ENCODE data around the gene TOX3. TPM values are rescaled to one million over a fixed set of nuclear protein-coding genes. Genes with fewer than 3 reads are reported as not detected.

The TOX3 gene
- total RNA-seq, 4 donors from 2014 or later: 1.7 TPM; not detected in 3

DNA sequence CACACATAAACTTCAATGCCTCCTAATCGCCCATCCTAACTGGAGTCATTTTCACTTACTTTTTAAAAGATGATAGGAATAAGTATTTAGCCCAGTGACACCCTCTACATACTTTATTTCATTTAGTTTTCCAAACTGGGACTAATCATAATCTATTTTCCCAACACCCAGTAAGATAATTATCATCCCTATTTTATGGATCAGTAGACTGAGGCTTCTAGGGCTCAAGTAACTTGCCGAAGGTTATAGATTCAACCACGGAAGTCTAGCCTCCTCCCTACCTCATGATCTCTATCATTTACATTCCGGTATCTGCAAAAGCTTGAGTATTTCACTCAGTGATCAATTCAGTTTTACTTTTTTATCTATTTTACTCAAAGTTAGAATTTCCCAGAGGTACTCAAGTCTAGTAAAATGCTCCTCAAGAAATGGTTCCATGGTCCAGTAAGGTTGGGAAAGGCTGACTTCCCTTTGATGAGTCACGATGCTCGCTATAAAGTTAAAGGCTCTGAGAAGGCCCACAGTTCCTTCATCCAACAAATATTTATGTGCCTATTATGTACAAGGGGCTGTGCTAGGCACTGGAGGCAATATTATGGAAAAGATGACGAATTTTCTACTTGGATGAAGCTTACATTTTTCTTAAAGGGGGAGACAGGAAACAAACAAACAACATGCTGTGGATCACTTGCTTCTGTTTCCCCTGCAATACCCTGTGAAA, 75.1 kb downstream of the TOX3 start:
- Histone ChIP-seq H3K9me3 (no peaks in the 10 kb centered on the region), H3K4me1 (no peaks in the 10 kb centered on the region), H3K27me3 (no peaks in the 10 kb centered on the region), H3K4me3 (no peak overlapping the region), H3K27ac (no peak overlapping the region), H3K36me3 (no peaks in the 10 kb centered on the region)
- 77 to 78% methylated on average over 7 of the region's 7 CpGs for WGBS, 2 donors
- DNase-seq (ENCODE audit: low spot score in 2 of 2): no peak
- no peak for TF ChIP-seq POLR2A (IDR thresholded peaks at IDR 0.05)
- TF ChIP-seq EP300 (IDR thresholded peaks at IDR 0.05): no peak
- TF ChIP-seq, protein P1, sequence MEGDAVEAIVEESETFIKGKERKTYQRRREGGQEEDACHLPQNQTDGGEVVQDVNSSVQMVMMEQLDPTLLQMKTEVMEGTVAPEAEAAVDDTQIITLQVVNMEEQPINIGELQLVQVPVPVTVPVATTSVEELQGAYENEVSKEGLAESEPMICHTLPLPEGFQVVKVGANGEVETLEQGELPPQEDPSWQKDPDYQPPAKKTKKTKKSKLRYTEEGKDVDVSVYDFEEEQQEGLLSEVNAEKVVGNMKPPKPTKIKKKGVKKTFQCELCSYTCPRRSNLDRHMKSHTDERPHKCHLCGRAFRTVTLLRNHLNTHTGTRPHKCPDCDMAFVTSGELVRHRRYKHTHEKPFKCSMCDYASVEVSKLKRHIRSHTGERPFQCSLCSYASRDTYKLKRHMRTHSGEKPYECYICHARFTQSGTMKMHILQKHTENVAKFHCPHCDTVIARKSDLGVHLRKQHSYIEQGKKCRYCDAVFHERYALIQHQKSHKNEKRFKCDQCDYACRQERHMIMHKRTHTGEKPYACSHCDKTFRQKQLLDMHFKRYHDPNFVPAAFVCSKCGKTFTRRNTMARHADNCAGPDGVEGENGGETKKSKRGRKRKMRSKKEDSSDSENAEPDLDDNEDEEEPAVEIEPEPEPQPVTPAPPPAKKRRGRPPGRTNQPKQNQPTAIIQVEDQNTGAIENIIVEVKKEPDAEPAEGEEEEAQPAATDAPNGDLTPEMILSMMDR (IDR thresholded peaks at IDR 0.05): no peak

DNA sequence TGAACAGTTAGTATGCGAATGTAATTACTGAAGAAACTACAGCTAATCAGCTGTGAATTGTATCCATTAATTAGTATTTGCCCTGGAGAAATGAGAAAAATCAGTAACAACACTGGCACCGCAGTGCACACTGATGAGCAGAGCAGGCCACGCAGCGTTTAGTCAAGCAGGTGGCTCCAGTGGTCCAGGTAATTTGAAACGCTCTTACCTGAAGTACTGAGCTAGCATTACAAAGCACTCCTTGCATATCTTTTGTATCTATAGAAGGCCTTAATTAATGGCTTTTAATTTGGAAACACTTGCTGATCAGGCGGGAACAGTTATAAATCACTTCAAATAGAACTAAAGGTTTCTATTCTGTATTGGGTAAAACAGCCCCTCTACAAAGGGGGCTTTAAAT, 76.4 kb downstream of the TOX3 start:
- no peaks in the 10 kb centered on the region for H3K9me3 ChIP-seq
- no peak for DNase-seq (ENCODE audit: low spot score in 2 of 2)
- TF ChIP-seq POLR2A (IDR thresholded peaks at IDR 0.05) (no peak), EP300 (IDR thresholded peaks at IDR 0.05) (no peak)
- TF ChIP-seq, protein P1 (IDR thresholded peaks at IDR 0.05): no peak
- H3K4me1 ChIP-seq: no peaks in the 10 kb centered on the region
- 84 to 92% methylated on average over 6 of the region's 6 CpGs for WGBS, 2 donors
- no peak overlapping the region for H3K4me3 ChIP-seq
- no peaks in the 10 kb centered on the region for H3K36me3 ChIP-seq
- H3K27ac ChIP-seq: no peak overlapping the region
- H3K27me3 ChIP-seq: no peaks in the 10 kb centered on the region

DNA sequence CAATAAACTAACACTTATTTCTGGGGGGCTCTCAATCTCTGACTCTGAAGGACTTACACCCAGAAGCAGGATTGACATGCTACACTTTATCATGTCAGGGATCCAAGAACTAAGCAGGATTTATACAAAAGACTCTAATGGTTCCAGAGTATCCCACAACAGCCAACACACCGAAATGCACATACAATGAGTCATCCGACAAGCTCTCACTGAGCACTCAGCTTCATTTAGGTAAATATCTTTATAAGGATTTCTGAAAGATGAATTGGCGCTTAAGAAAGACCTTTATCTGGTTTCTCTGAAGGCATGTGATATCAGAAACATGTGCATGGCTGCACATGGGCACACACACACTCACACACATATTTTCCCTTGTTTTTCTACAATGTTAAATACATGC, 77.2 kb downstream of the TOX3 start:
- TF ChIP-seq EP300 (IDR thresholded peaks at IDR 0.05) (no peak), POLR2A (IDR thresholded peaks at IDR 0.05) (no peak)
- TF ChIP-seq, protein P1 (IDR thresholded peaks at IDR 0.05): no peak
- no peaks in the 10 kb centered on the region for H3K27me3 ChIP-seq
- H3K9me3 ChIP-seq: no peaks in the 10 kb centered on the region
- DNase-seq (ENCODE audit: low spot score in 2 of 2): no peak
- no peak overlapping the region for H3K4me3 ChIP-seq
- no peaks in the 10 kb centered on the region for H3K36me3 ChIP-seq
- H3K4me1 ChIP-seq: no peaks in the 10 kb centered on the region
- no peak overlapping the region for H3K27ac ChIP-seq
- 74 to 75% methylated on average over 3 of the region's 3 CpGs for WGBS, 2 donors

DNA sequence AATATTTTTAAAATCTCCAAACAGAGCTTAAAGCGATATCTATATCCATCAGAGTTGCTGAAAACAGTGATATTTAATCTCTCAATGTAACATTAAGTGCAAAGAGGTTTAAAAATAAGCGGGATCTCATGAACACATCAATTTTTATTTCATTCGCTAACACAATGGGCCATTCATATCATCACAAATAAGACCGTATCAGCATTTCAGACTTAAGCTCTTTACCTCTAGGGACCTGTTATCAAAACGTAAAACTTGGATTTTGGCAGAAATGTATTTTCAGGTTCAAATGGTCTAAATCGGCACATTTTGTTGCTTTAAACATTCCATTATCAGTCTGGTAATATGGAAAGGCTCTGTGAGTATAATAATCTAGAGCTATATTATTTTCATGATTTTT, 77.9 kb downstream of the TOX3 start:
- Histone ChIP-seq H3K27ac (no peak overlapping the region), H3K9me3 (no peaks in the 10 kb centered on the region), H3K4me3 (no peak overlapping the region), H3K36me3 (no peaks in the 10 kb centered on the region), H3K27me3 (no peaks in the 10 kb centered on the region), H3K4me1 (no peaks in the 10 kb centered on the region)
- TF ChIP-seq POLR2A (IDR thresholded peaks at IDR 0.05) (no peak), EP300 (IDR thresholded peaks at IDR 0.05) (no peak)
- TF ChIP-seq, protein P1 (IDR thresholded peaks at IDR 0.05): no peak
- no peak for DNase-seq (ENCODE audit: low spot score in 2 of 2)
- WGBS, 2 donors: 37 to 52% methylated on average over 6 of the region's 6 CpGs

DNA sequence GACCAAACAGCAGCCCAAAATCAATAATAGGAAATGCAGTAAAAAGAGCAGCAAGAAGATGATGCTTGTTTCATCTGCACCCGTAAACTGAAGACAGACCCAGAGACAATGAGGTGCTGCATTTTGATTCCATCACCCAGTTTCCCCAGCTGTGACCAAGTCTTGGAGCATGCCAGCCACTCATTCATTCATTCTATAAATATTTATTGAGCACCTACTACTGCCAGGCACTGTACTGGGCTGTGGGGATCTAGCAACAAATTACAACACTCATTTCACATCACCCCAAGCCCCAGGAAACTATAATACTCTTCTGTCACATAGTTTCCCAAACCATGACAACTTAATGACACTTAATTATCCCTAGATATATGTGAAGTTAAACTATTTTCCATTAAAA, 79.2 kb downstream of the TOX3 start:
- Histone ChIP-seq H3K4me1 (peaks cover 0 to 3% (median 0%) of the 10 kb centered on the region in 4 donors), H3K36me3 (no peaks in the 10 kb centered on the region), H3K27ac (no peak overlapping the region), H3K4me3 (no peak overlapping the region), H3K9me3 (no peaks in the 10 kb centered on the region), H3K27me3 (no peaks in the 10 kb centered on the region)
- TF ChIP-seq EP300 (IDR thresholded peaks at IDR 0.05) (no peak), POLR2A (IDR thresholded peaks at IDR 0.05) (no peak)
- TF ChIP-seq, protein P1 (IDR thresholded peaks at IDR 0.05): no peak
- no peak for DNase-seq (ENCODE audit: low spot score in 2 of 2)
- 100% methylated on average over 1 of the region's 1 CpG for WGBS, 2 donors
